Neural crest cell (in vitro differentiated cells): ENCODE data around the gene CST11. TPM values are rescaled to one million over a fixed set of nuclear protein-coding genes. Genes with fewer than 3 reads are reported as not detected.

Experiments
- DNase-seq: peaks from one replicate; pipeline ENCODE4 v3.0.0; 2021; ENCODE audit warnings: low read depth, mixed read lengths, low spot score
- H3K27ac Mint-ChIP-seq: one replicate; pipeline ENCODE4 v1.8.0; 2021; ENCODE audit warnings: mild to moderate bottlenecking, mixed read lengths; ENCODE audit not compliant: unreplicated experiment
- H3K27me3 Mint-ChIP-seq: 2 replicates; pipeline ENCODE4 v1.8.0; 2021; ENCODE audit warnings: low read depth, mild to moderate bottlenecking, mixed read lengths
- H3K36me3 Mint-ChIP-seq: 2 replicates; pipeline ENCODE4 v1.8.0; 2021; ENCODE audit warnings: low read depth, mild to moderate bottlenecking, mixed read lengths
- H3K4me1 Mint-ChIP-seq: 2 replicates; pipeline ENCODE4 v1.8.0; 2021; ENCODE audit warnings: mixed read lengths
- H3K4me3 Mint-ChIP-seq: one replicate; pipeline ENCODE4 v1.8.0; 2021; ENCODE audit warnings: mild to moderate bottlenecking, mixed read lengths
- H3K9me3 Mint-ChIP-seq: 2 replicates; pipeline ENCODE4 v1.8.0; 2021; ENCODE audit warnings: mixed read lengths
- CTCF ChIP-seq: fragments of 200-600 bp; sonication (generic); conservative IDR thresholded peaks from 2 replicates; pipeline ENCODE4 v1.5.0; 2021; ENCODE audit warnings: antibody characterized with exemption, mild to moderate bottlenecking
- total RNA-seq: library from RNA; stranded (reverse); gene quantifications from 2 replicates; pipeline ENCODE4 v1.2.1, GENCODE V29; 2021

CST11 gene
- total RNA-seq, 1 donor from 2014 or later: not detected

GRCh38 chr20:23435626-23436539 is 16.8 kb downstream of the CST11 start:
- no peak for TF ChIP-seq CTCF
- Mint-ChIP-seq H3K4me1 (no peaks in the 10 kb centered on the region), H3K9me3 (no peaks in the 10 kb centered on the region), H3K27ac (no peak overlapping the region), H3K4me3 (no peak overlapping the region), H3K36me3 (no peaks in the 10 kb centered on the region), H3K27me3 (peaks cover 3% of the 10 kb centered on the region)
- DNase-seq: no peak

GRCh38 chr20:23434521-23435313 is 18.0 kb downstream of the CST11 start:
- no peaks in the 10 kb centered on the region for H3K4me1 Mint-ChIP-seq
- no peak overlapping the region for H3K27ac Mint-ChIP-seq
- H3K4me3 Mint-ChIP-seq: no peak overlapping the region
- no peak for TF ChIP-seq CTCF
- DNase-seq: no peak
- H3K36me3 Mint-ChIP-seq: no peaks in the 10 kb centered on the region
- H3K9me3 Mint-ChIP-seq: no peaks in the 10 kb centered on the region
- no peaks in the 10 kb centered on the region for H3K27me3 Mint-ChIP-seq

GRCh38 chr20:23433628-23434027 is 19.0 kb downstream of the CST11 start:
- TF ChIP-seq CTCF: no peak
- Mint-ChIP-seq H3K36me3 (no peaks in the 10 kb centered on the region), H3K4me3 (no peak overlapping the region), H3K4me1 (no peaks in the 10 kb centered on the region), H3K9me3 (no peaks in the 10 kb centered on the region), H3K27ac (no peak overlapping the region), H3K27me3 (no peaks in the 10 kb centered on the region)
- DNase-seq: no peak

- H3K27me3 Mint-ChIP-seq: no peaks in the 10 kb centered on the region
- H3K4me3 Mint-ChIP-seq: no peak overlapping the region
- no peak for DNase-seq
- H3K9me3 Mint-ChIP-seq: no peaks in the 10 kb centered on the region
- H3K4me1 Mint-ChIP-seq: peaks cover 8% of the 10 kb centered on the region
- no peak for TF ChIP-seq CTCF
- H3K27ac Mint-ChIP-seq: no peak overlapping the region
- no peaks in the 10 kb centered on the region for H3K36me3 Mint-ChIP-seq
Measured at GRCh38 chr20:23425129-23425528, 27.5 kb downstream of the CST11 start.

GRCh38 chr20:23420943-23421931 is 31.4 kb downstream of the CST11 start, which contains the start of gene NAPB:
TSS of gene NAPB (minus strand) at chr20:23421488. CDS start at chr20:23421402, 86 bp downstream.
- peaks cover 26% of the 10 kb centered on the region for H3K4me1 Mint-ChIP-seq
- H3K27ac Mint-ChIP-seq: no peak within 1 kb of the TSS
- peak within 1 kb of the TSS; percentile 90 for H3K4me3 Mint-ChIP-seq
- H3K9me3 Mint-ChIP-seq: no peaks in the 10 kb centered on the region
- peak; percentile 58 for TF ChIP-seq CTCF
- H3K27me3 Mint-ChIP-seq: no peaks in the 10 kb centered on the region
- no peaks in the 10 kb centered on the region for H3K36me3 Mint-ChIP-seq
- peak; percentile 88 for DNase-seq
